Activated naive CD4-positive, alpha-beta T cell treated with anti-CD3 and anti-CD28 coated beads, Interleukin-2, amount 50 U/mL, for 24 hours (primary cell): Measurements from ENCODE around the gene FGFBP3.

Experiments
- H3K27ac Mint-ChIP-seq: one replicate; pipeline ENCODE4 v1.8.0; 2021; ENCODE audit warnings: mild to moderate bottlenecking, mixed read lengths
- H3K27me3 Mint-ChIP-seq: one replicate; pipeline ENCODE4 v1.8.0; 2021; ENCODE audit warnings: mixed read lengths
- H3K36me3 Mint-ChIP-seq: one replicate; pipeline ENCODE4 v1.8.0; 2021; ENCODE audit warnings: mixed read lengths
- H3K4me1 Mint-ChIP-seq: one replicate; pipeline ENCODE4 v1.8.0; 2021; ENCODE audit warnings: mixed read lengths
- H3K4me3 Mint-ChIP-seq: one replicate; pipeline ENCODE4 v1.8.0; 2021; ENCODE audit warnings: mild to moderate bottlenecking, mixed read lengths
- H3K9me3 Mint-ChIP-seq: one replicate; pipeline ENCODE4 v1.8.0; 2021; ENCODE audit warnings: mixed read lengths

Gene FGFBP3

GRCh38 chr10:91909117-91909677 lies at the start of gene FGFBP3:
Gene FGFBP3 (minus strand): TSS chr10:91909486. CDS start chr10:91908969, 517 bp downstream.
- H3K27me3 Mint-ChIP-seq = peaks cover 7% of the 10 kb centered on the region
- peak within 1 kb of the TSS; percentile 93 for H3K4me3 Mint-ChIP-seq
- peak within 1 kb of the TSS; percentile 94 for H3K27ac Mint-ChIP-seq
- H3K36me3 Mint-ChIP-seq = no peaks in the 10 kb centered on the region
- H3K9me3 Mint-ChIP-seq = no peaks in the 10 kb centered on the region
- H3K4me1 Mint-ChIP-seq = peaks cover 25% of the 10 kb centered on the region

DNA sequence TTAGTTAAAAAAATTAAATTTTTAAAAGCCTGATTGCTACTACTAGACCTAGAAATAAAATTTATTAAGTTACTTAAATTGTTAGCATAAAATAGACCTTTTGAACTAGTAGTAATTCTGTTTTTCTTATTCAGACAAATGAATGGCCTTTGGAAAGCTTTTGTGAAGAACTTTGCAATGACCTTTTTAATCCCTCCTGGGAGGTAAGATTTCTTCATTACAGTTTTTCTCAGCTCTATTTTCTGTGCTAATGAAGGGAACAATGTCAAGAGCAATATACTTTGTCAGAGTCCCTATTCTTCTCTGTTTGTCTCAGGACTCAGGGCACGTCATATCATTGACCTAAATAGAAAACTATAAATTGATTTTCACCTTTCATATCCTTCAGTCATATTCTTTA lies 47.8 kb upstream of the FGFBP3 start:
- H3K36me3 Mint-ChIP-seq = peaks cover 32% of the 10 kb centered on the region
- no peaks in the 10 kb centered on the region for H3K27me3 Mint-ChIP-seq
- H3K4me1 Mint-ChIP-seq = no peaks in the 10 kb centered on the region
- no peak overlapping the region for H3K4me3 Mint-ChIP-seq
- H3K9me3 Mint-ChIP-seq = no peaks in the 10 kb centered on the region
- no peak overlapping the region for H3K27ac Mint-ChIP-seq

GRCh38 chr10:91955114-91955513 lies 45.8 kb upstream of the FGFBP3 start:
- H3K9me3 Mint-ChIP-seq = no peaks in the 10 kb centered on the region
- H3K27me3 Mint-ChIP-seq = no peaks in the 10 kb centered on the region
- H3K27ac Mint-ChIP-seq = no peak overlapping the region
- peaks cover 37% of the 10 kb centered on the region for H3K36me3 Mint-ChIP-seq
- H3K4me3 Mint-ChIP-seq = no peak overlapping the region
- no peaks in the 10 kb centered on the region for H3K4me1 Mint-ChIP-seq

DNA sequence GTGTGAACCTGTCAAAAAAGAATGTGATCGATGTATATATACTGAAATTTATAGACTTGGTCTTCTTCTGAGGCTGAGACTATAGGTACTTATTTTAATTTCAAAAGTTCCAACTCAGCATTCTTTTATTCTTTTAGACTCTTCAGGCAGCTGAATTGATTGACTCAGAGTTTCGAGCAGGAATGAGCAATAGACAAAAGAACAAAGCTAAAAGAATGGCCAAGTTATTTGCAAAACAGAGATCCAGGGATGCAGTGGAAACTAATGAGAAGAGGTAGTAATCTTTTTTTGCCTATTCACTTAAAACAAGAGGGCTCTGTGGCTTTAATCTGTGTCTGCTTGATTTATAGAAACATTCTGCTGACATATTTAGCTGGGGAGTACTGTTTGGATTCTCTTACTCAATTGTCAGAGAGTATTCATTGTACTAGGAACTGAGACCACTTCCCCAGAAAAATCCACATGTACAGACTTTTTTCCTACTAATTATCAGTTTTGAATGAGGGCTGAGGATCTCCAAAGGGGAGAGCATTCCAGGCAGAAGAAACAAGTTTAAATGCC lies 44.4 kb upstream of the FGFBP3 start:
- Mint-ChIP-seq H3K27me3 (no peaks in the 10 kb centered on the region), H3K9me3 (no peaks in the 10 kb centered on the region), H3K4me3 (no peak overlapping the region), H3K36me3 (peaks cover 30% of the 10 kb centered on the region), H3K27ac (no peak overlapping the region), H3K4me1 (no peaks in the 10 kb centered on the region)

DNA sequence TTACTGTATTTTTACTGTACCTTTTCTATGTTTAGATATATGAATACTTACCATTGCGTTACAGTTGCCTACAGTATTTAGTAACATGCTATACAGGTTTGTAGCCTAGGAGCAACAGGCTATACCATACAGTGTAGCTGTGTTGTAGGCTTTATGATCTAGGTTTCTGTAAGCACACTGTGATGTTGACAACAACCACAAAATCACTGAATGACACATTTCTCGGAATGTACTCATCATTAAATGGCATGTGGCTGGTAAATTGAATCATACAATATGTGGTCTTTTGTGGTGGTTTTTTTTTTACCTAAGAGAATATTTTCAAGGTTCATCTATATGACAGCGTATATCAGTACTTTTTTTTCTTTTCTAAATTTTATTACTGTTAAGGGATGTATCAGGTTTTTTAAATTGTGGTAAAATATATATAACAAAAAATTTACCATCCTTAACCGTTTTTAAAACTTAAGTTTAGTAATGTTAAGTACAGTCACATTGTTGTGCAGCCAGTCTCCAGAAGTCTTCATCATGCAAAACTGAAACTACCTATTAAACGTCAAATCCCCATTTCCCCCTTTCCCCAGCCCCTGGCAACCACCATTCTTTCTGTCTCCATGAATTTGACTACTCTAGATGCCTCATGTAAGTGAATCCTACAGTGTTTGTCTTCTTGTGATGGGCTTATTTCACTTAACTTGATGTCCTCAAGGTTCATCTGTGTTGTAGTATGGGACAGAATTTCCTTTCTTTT lies 35.8 kb upstream of the FGFBP3 start:
- H3K9me3 Mint-ChIP-seq = no peaks in the 10 kb centered on the region
- H3K4me3 Mint-ChIP-seq = peak overlapping the region; percentile 33
- peaks cover 13% of the 10 kb centered on the region for H3K36me3 Mint-ChIP-seq
- peaks cover 17% of the 10 kb centered on the region for H3K4me1 Mint-ChIP-seq
- peak overlapping the region; percentile 68 for H3K27ac Mint-ChIP-seq
- no peaks in the 10 kb centered on the region for H3K27me3 Mint-ChIP-seq

DNA sequence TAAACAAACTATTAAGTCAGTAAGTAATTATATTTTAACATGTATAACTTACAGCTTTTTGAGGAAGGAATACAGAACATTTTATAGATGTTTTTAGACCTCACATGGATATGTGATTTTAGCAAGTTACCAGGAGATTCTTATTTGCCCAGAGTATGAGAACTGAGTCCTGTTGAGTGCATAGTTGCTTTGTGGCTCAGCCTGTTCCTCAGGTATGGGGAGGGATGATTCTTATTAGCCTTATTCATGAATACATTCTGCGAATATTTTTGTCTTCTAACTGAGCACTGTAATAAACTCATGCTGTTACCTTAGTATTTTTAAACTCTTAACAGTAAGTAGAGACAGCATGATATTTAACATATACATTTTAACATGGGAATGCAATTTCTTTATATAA lies 32.1 kb upstream of the FGFBP3 start:
- peaks cover 20% of the 10 kb centered on the region for H3K36me3 Mint-ChIP-seq
- no peaks in the 10 kb centered on the region for H3K27me3 Mint-ChIP-seq
- no peak overlapping the region for H3K4me3 Mint-ChIP-seq
- H3K4me1 Mint-ChIP-seq = peaks cover 36% of the 10 kb centered on the region
- no peak overlapping the region for H3K27ac Mint-ChIP-seq
- no peaks in the 10 kb centered on the region for H3K9me3 Mint-ChIP-seq

- no peaks in the 10 kb centered on the region for H3K9me3 Mint-ChIP-seq
- H3K4me3 Mint-ChIP-seq = no peak overlapping the region
- H3K4me1 Mint-ChIP-seq = peaks cover 40% of the 10 kb centered on the region
- H3K27me3 Mint-ChIP-seq = no peaks in the 10 kb centered on the region
- H3K27ac Mint-ChIP-seq = no peak overlapping the region
- H3K36me3 Mint-ChIP-seq = peaks cover 22% of the 10 kb centered on the region
These were observed 30.4 kb upstream of the FGFBP3 start for GRCh38 chr10:91939653-91940052.

DNA sequence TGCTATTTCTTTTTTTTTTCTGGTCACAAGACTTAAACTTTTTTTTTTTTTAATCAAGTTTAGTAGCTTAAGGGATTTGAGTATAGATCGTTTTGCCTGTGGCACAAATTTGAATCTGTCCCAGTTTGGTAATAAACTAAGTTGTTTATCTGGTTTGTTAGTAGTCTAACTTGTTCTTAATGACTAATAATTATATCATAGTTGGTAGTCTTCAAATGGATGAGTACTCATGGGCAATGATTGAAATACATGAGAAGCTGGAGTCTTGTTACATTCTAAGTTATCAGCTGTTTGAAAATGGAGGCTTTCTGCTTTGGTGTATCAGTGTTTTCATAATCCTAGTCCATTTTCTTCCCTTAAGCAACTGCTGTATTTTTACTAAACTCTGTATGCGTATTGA lies 26.6 kb upstream of the FGFBP3 start:
- H3K4me1 Mint-ChIP-seq = peaks cover 70% of the 10 kb centered on the region

DNA sequence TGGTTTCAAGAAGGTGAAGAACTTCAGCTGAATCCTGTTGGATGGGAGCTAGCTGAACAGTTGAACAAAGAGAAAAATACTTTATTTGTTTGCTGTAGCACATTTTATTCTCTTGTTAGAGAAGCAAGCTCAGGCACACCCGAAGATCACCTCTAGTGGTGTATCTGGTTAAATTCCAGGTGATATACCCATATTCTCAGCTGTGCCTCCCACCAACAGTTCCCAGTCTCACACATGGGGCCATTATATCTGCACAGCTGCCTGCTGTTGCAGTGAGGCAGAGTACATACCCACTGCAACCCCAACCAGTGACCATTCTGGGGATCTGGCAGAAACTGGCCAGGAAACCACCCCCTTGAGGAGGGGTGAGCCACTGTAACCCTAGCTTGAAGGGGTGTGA lies 23.5 kb upstream of the FGFBP3 start:
- Mint-ChIP-seq H3K4me3 (no peak overlapping the region), H3K4me1 (peaks cover 73% of the 10 kb centered on the region), H3K27ac (no peak overlapping the region), H3K36me3 (peaks cover 17% of the 10 kb centered on the region), H3K27me3 (no peaks in the 10 kb centered on the region), H3K9me3 (no peaks in the 10 kb centered on the region)

More for the DNA sequence above, 26.6 kb upstream of the FGFBP3 start:
- Mint-ChIP-seq H3K4me3 (no peak overlapping the region), H3K27ac (no peak overlapping the region), H3K36me3 (peaks cover 24% of the 10 kb centered on the region), H3K27me3 (no peaks in the 10 kb centered on the region), H3K9me3 (no peaks in the 10 kb centered on the region)

DNA sequence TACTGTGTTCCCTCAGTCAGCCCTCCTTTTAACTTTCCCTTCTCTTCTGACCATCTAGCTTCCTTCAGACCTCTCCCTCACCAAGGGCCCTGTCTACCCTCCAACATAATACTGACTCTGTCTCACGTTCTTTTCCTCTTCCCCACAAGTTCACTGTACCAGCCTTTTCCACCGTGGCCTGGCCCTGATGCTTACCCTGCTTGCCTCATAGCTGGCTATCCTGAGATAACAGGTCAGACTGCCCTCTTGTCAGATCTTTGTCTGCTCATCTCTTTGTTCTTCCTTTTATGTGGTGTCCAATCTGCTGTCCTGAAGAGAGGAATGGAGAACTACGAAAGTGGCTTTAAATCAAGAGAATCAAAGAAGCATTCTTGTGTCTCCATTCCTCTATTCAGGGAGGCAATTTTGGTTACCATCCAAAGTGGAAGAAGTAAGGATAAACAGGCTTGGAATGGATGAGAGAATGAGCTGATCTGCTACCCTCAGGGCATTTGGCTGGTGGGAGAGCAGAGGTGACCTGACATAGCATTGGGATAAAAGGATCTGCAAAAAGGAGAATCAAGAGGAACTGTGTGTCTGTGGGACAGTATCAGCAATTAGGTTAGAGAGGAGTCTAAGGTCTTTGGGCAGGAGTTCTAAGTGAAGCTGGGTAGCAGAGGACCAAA lies 22.4 kb upstream of the FGFBP3 start:
- Mint-ChIP-seq H3K27ac (no peak overlapping the region), H3K27me3 (no peaks in the 10 kb centered on the region), H3K9me3 (no peaks in the 10 kb centered on the region), H3K36me3 (peaks cover 17% of the 10 kb centered on the region), H3K4me3 (no peak overlapping the region), H3K4me1 (peaks cover 76% of the 10 kb centered on the region)

- Mint-ChIP-seq H3K36me3 (peaks cover 18% of the 10 kb centered on the region), H3K4me1 (peaks cover 77% of the 10 kb centered on the region), H3K9me3 (no peaks in the 10 kb centered on the region), H3K27me3 (no peaks in the 10 kb centered on the region), H3K4me3 (no peak overlapping the region), H3K27ac (no peak overlapping the region)
These were observed 21.7 kb upstream of the FGFBP3 start for GRCh38 chr10:91930939-91931338.

DNA sequence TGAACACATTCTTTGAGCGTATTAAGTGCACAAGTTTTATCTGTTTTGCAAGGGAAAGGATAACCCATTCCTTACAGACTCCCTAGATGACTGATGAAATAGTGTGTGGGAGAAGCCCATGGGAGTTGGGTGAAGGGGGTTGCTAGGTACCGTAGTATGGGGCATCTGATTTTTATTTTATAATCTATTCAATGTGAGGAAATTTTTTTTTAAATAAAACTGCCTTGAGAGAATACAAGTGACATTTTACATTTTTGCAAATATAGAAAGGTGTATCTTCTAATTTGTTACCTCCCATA lies 15.7 kb upstream of the FGFBP3 start:
- H3K9me3 Mint-ChIP-seq = no peaks in the 10 kb centered on the region
- H3K36me3 Mint-ChIP-seq = peaks cover 12% of the 10 kb centered on the region
- H3K27ac Mint-ChIP-seq = no peak overlapping the region
- H3K4me3 Mint-ChIP-seq = peak overlapping the region; percentile 95
- H3K27me3 Mint-ChIP-seq = no peaks in the 10 kb centered on the region
- H3K4me1 Mint-ChIP-seq = peaks cover 51% of the 10 kb centered on the region

DNA sequence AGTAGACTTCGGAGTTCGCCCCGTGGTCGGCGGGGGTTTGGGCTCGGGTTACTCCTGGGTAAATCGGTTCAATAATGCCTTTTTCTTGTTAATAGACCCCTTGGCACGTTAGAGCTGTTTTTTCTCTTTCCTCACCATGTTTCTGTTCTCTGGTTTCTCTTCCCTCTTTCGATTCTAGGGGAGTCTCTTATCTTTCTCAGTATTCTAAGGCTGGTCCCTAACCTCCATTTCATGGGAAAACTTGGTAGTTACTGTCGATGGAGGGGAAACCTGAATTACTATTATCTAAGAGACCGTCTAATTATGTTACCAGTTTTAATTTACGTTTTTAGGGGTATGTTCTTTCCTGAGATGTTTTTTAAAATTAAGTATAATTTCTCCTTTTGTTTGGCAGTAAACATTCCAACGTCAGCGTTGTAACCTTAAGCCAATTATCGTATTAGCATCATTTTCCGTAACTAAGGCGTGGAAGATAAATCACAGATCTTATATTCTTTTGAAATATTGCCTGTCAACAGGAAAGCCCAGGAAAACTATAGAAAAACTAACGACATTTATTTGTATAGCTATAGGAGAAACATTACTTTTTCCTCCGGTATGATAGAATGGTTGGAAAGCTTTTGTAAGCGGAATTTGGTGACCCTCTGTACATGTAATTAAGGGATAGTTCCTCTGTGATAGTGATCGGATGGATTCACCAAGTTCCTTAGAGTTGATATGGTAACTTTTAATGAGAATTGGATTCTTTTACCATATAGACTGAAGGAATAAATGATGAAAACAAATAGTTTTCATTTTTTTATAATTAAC lies 15.1 kb upstream of the FGFBP3 start:
- peak overlapping the region; percentile 95 for H3K4me3 Mint-ChIP-seq

DNA sequence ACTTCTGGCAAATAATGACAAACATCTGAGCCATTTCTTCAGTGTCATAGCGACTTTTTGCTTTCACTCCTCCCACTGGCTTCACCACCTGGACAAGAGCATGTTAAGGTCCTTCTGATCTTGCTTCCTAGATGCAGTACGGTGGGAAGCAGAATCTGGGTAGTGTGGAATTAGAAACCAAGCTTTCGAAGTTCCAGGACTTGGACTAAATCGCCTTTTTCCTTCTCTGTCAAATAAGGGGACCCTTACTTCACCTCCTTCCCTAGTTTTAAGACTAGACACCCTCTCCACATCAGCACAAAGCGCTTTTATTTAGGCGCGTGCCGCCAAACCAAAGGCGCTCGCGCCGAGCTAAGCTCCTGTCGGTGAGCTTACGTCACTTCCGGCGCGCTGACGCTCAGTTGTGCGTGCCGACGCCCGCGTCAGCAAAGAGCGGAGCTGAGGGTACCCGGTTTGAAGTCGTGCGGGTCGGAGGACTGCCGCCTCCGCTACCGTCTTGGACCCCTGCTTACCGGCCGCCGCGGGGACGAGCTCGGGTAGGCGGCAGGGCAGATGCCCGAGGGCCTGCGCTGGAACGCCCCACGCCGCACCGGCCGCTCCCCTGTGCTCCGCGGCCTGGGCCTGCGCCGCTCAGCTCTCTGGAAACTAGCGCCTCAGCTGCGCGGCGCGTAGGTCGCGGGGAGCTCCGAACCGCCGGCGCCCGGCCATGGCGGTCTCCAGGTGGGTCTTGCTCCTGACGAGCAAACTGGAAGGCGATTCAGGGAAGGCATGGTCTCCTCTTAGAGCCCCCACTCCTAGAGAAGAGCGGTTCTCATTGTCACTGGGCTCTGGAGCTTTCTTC lies 14.3 kb upstream of the FGFBP3 start, which contains the start of gene BTAF1:
Gene BTAF1 (plus strand): TSS at position 400 of the 841 bp plus-strand sequence. CDS start 307 bp downstream, at position 707.
- Mint-ChIP-seq H3K27ac (peak within 1 kb of the TSS; percentile 100), H3K4me1 (peaks cover 43% of the 10 kb centered on the region), H3K36me3 (peaks cover 12% of the 10 kb centered on the region), H3K9me3 (no peaks in the 10 kb centered on the region), H3K27me3 (peaks cover 1% of the 10 kb centered on the region), H3K4me3 (peak within 1 kb of the TSS; percentile 95)

More for the DNA sequence above, 15.1 kb upstream of the FGFBP3 start:
- Mint-ChIP-seq H3K27me3 (no peaks in the 10 kb centered on the region), H3K9me3 (no peaks in the 10 kb centered on the region), H3K4me1 (peaks cover 51% of the 10 kb centered on the region), H3K27ac (peak overlapping the region; percentile 95), H3K36me3 (peaks cover 12% of the 10 kb centered on the region)
